ENCODE data around the gene ASIC2. TPM values are rescaled to one million over a fixed set of nuclear protein-coding genes. Genes with fewer than 3 reads are reported as not detected.

Gene ASIC2
- total and polyA plus RNA-seq, 5 donors = not detected

GRCh38 chr17:33109336-33110072 is 183.6 kb downstream of the ASIC2 start:
- H3K9me3 ChIP-seq (ENCODE audit: control insufficient read depth, low read length) = no peaks in the 10 kb centered on the region
- intact Hi-C loops (cut with DNase I) = no loop called here
- no peak for ATAC-seq

GRCh38 chr17:33106525-33107165 is 186.4 kb downstream of the ASIC2 start:
- Histone ChIP-seq H3K27ac (ENCODE audit: low read length) (no peak overlapping the region), H3K4me1 (ENCODE audit: control insufficient read depth, insufficient read depth, low read length) (no peaks in the 10 kb centered on the region), H3K9me3 (ENCODE audit: control insufficient read depth, low read length) (no peaks in the 10 kb centered on the region), H3K27me3 (ENCODE audit: control insufficient read depth, insufficient read depth) (no peaks in the 10 kb centered on the region), H3K4me3 (ENCODE audit: low read length) (no peak overlapping the region)
- intact Hi-C loops (cut with DNase I) = no loop called here
- WGBS = 62% methylated on average over 6 of the region's 6 CpGs
- ATAC-seq = no peak
- no peak for DNase-seq

More at GRCh38 chr17:33109336-33110072, 183.6 kb downstream of the ASIC2 start:
- WGBS = 57% methylated on average over 5 of the region's 5 CpGs
- no peaks in the 10 kb centered on the region for H3K27me3 ChIP-seq (ENCODE audit: control insufficient read depth, insufficient read depth)
- H3K4me3 ChIP-seq (ENCODE audit: low read length) = no peak overlapping the region
- H3K27ac ChIP-seq (ENCODE audit: low read length) = no peak overlapping the region
- H3K4me1 ChIP-seq (ENCODE audit: control insufficient read depth, insufficient read depth, low read length) = no peaks in the 10 kb centered on the region
- DNase-seq = no peak

DNA sequence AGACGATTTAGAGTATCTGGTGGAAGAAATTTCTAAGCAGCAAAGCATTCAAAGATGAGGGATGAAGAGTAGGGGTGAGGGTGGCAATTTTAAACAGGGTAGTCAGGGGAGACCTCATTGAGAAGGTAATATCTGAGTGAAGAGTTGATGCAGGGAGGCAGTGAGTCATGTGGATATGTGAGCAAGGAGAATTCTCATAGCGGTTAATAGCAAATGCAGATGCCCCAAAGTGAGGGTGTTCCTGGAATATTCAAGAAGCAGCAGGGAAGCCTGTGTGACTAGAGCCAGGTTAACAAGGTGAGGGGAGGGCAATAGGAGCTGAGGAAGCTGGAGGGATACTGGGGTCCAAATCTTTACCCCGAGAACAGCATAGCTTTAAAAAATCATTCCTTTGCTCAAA is 187.2 kb downstream of the ASIC2 start:
- Histone ChIP-seq H3K27me3 (ENCODE audit: control insufficient read depth, insufficient read depth) (no peaks in the 10 kb centered on the region), H3K27ac (ENCODE audit: low read length) (no peak overlapping the region), H3K4me1 (ENCODE audit: control insufficient read depth, insufficient read depth, low read length) (no peaks in the 10 kb centered on the region), H3K4me3 (ENCODE audit: low read length) (no peak overlapping the region), H3K9me3 (ENCODE audit: control insufficient read depth, low read length) (no peaks in the 10 kb centered on the region)
- no peak for DNase-seq
- intact Hi-C loops (cut with DNase I) = no loop called here
- no peak for ATAC-seq
- WGBS = 78% methylated on average over 3 of the region's 3 CpGs

DNA sequence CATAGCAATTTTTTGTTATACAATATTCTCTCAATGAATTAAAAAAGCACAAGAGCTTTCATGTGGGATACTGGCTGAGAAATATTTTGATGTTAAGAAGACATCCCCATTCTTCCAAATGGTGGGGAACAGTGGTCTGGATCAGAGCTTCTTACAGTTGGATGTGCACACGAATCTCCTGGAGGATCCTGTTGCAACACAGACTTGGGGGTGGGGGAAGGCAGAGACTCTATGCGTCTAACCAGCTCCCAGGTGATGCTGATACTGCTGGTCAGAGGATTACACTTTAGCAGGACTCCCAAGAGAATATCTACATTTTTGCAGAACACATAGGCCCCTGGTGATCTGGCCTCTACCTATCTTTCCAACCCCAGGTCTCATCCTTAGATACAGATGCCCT is 193.2 kb downstream of the ASIC2 start:
- intact Hi-C loops (cut with DNase I) = no loop called here
- 73% methylated on average over 2 of the region's 2 CpGs for WGBS

DNA sequence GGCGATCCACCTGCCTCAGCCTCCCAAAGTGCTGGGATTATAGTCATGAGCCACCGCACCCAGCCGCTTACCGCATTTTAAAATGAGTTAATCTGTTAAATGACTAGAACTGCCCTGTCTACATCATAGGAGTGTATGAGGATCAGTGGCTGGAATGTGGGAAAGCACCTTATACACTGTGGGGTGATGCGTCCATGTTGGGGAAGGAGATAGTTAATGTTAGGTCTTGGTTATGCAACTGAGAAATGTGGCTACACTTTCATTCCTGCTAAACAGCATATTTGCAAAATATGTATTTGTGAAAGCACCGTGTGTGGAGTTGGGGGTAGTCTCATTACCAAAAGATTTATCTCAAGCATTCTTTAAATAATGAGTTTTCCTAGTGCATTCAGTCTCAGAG is 193.8 kb downstream of the ASIC2 start:
- 90% methylated on average over 6 of the region's 6 CpGs for WGBS
- no peaks in the 10 kb centered on the region for H3K27me3 ChIP-seq (ENCODE audit: control insufficient read depth, insufficient read depth)
- DNase-seq = no peak
- ATAC-seq = no peak
- no peaks in the 10 kb centered on the region for H3K4me1 ChIP-seq (ENCODE audit: control insufficient read depth, insufficient read depth, low read length)
- no peak overlapping the region for H3K4me3 ChIP-seq (ENCODE audit: low read length)
- no peak overlapping the region for H3K27ac ChIP-seq (ENCODE audit: low read length)
- intact Hi-C loops (cut with DNase I) = no loop called here
- H3K9me3 ChIP-seq (ENCODE audit: control insufficient read depth, low read length) = no peaks in the 10 kb centered on the region

More for the DNA sequence above, 193.2 kb downstream of the ASIC2 start:
- Histone ChIP-seq H3K27ac (ENCODE audit: low read length) (no peak overlapping the region), H3K9me3 (ENCODE audit: control insufficient read depth, low read length) (no peaks in the 10 kb centered on the region), H3K4me3 (ENCODE audit: low read length) (no peak overlapping the region), H3K27me3 (ENCODE audit: control insufficient read depth, insufficient read depth) (no peaks in the 10 kb centered on the region), H3K4me1 (ENCODE audit: control insufficient read depth, insufficient read depth, low read length) (no peaks in the 10 kb centered on the region)
- ATAC-seq = no peak
- DNase-seq = no peak

- 74% methylated on average over 8 of the region's 8 CpGs for WGBS
- H3K4me3 ChIP-seq (ENCODE audit: low read length) = no peak overlapping the region
- intact Hi-C loops (cut with DNase I) = no loop called here
- H3K27ac ChIP-seq (ENCODE audit: low read length) = no peak overlapping the region
- no peaks in the 10 kb centered on the region for H3K27me3 ChIP-seq (ENCODE audit: control insufficient read depth, insufficient read depth)
- ATAC-seq (no peak), DNase-seq (no peak)
- H3K9me3 ChIP-seq (ENCODE audit: control insufficient read depth, low read length) = no peaks in the 10 kb centered on the region
- no peaks in the 10 kb centered on the region for H3K4me1 ChIP-seq (ENCODE audit: control insufficient read depth, insufficient read depth, low read length)
Observed at GRCh38 chr17:33097411-33097810, 195.7 kb downstream of the ASIC2 start.

GRCh38 chr17:33096161-33096560 is 196.9 kb downstream of the ASIC2 start:
- 62% methylated on average over 4 of the region's 4 CpGs for WGBS
- H3K9me3 ChIP-seq (ENCODE audit: control insufficient read depth, low read length) = no peaks in the 10 kb centered on the region
- ATAC-seq = no peak

DNA sequence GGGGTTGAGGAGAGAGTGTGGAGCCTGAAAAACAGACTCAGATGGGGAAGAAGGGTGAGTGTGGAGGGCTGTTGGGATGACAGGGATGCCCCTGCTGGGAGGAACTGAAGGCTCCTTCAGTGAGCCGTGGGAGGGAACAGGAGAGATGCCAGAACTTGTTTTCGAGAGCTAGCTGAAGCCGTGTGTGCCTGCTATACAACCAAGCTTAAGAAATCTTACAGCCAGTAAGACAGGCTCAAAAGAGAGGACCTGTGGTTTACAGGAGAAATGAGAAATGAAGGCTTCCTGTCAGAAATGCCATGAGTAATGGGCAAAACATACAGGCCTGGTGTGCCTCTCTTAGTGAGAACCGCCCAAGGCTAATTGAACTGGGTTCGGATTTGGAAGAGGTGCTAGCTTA is 201.8 kb downstream of the ASIC2 start:
- no peak overlapping the region for H3K27ac ChIP-seq (ENCODE audit: low read length)
- no peaks in the 10 kb centered on the region for H3K27me3 ChIP-seq (ENCODE audit: control insufficient read depth, insufficient read depth)
- DNase-seq (no peak), ATAC-seq (no peak)
- H3K9me3 ChIP-seq (ENCODE audit: control insufficient read depth, low read length) = no peaks in the 10 kb centered on the region
- no peaks in the 10 kb centered on the region for H3K4me1 ChIP-seq (ENCODE audit: control insufficient read depth, insufficient read depth, low read length)
- intact Hi-C loops (cut with DNase I) = no loop called here
- WGBS = 54% methylated on average over 5 of the region's 5 CpGs
- no peak overlapping the region for H3K4me3 ChIP-seq (ENCODE audit: low read length)

More at GRCh38 chr17:33096161-33096560, 196.9 kb downstream of the ASIC2 start:
- Histone ChIP-seq H3K27me3 (ENCODE audit: control insufficient read depth, insufficient read depth) (no peaks in the 10 kb centered on the region), H3K27ac (ENCODE audit: low read length) (no peak overlapping the region), H3K4me3 (ENCODE audit: low read length) (no peak overlapping the region), H3K4me1 (ENCODE audit: control insufficient read depth, insufficient read depth, low read length) (no peaks in the 10 kb centered on the region)
- no peak for DNase-seq
- intact Hi-C loops (cut with DNase I) = no loop called here

DNA sequence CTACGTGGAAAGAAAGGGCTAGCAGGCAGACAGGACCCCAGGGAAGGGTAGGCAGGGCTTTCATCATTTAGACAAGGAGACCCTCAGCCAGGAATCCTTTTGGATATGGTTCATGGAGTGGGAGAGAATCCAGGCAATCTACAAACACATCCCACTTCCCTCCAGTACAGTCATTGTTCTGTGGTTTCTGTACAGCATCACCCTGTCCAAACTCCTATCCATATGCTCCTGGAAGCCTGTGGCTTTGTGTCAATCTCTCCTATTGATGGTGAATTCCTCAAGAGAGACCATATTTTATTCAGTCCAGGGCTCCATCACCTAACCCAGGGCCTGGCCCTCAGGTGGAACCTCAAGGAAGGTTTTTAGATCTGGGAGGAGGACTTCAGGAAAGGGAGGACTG is 202.3 kb downstream of the ASIC2 start:
- Histone ChIP-seq H3K4me3 (ENCODE audit: low read length) (no peak overlapping the region), H3K4me1 (ENCODE audit: control insufficient read depth, insufficient read depth, low read length) (no peaks in the 10 kb centered on the region), H3K27me3 (ENCODE audit: control insufficient read depth, insufficient read depth) (no peaks in the 10 kb centered on the region), H3K9me3 (ENCODE audit: control insufficient read depth, low read length) (no peaks in the 10 kb centered on the region), H3K27ac (ENCODE audit: low read length) (no peak overlapping the region)
- ATAC-seq (no peak), DNase-seq (no peak)
- intact Hi-C loops (cut with DNase I) = no loop called here
- WGBS = 52% methylated on average over 1 of the region's 1 CpG

DNA sequence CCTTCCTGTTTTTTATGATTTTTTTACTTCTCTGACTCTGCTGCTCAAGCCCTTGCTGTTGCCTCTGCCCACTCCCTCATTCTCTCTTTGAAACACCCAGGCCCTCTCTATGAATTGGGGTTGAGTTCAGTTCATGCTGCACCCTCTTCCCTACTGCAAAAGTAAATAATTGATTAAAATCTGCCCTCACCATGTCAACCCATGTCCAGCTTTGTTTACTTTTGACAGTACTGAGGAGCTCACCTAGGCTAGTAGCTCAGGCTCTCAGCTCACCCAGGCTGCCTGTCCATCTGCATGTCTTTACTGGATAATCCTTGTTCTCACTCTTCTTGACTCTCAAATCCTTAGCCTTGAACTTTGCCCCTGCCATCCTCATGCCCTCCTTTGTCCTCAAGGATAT is 206.2 kb downstream of the ASIC2 start:
- DNase-seq = no peak
- Histone ChIP-seq H3K27me3 (ENCODE audit: control insufficient read depth, insufficient read depth) (no peaks in the 10 kb centered on the region), H3K9me3 (ENCODE audit: control insufficient read depth, low read length) (no peaks in the 10 kb centered on the region), H3K4me3 (ENCODE audit: low read length) (no peak overlapping the region), H3K4me1 (ENCODE audit: control insufficient read depth, insufficient read depth, low read length) (no peaks in the 10 kb centered on the region), H3K27ac (ENCODE audit: low read length) (no peak overlapping the region)
- intact Hi-C loops (cut with DNase I) = no loop called here
- no peak for ATAC-seq

- Histone ChIP-seq H3K4me1 (ENCODE audit: control insufficient read depth, insufficient read depth, low read length) (no peaks in the 10 kb centered on the region), H3K9me3 (ENCODE audit: control insufficient read depth, low read length) (no peaks in the 10 kb centered on the region), H3K27ac (ENCODE audit: low read length) (no peak overlapping the region), H3K27me3 (ENCODE audit: control insufficient read depth, insufficient read depth) (peaks cover 4% of the 10 kb centered on the region), H3K4me3 (ENCODE audit: low read length) (no peak overlapping the region)
- DNase-seq (no peak), ATAC-seq (no peak)
- intact Hi-C loops (cut with DNase I) = no loop called here
- 56% methylated on average over 1 of the region's 1 CpG for WGBS
Observed at GRCh38 chr17:33086041-33086440, 207.1 kb downstream of the ASIC2 start.

Measured in right cardiac atrium (tissue), 5 donors.